DOHH2 (cell line): Measurements from ENCODE around the gene SAMD8.

Experiments
- H3F3A ChIP-seq: fragments of 200-600 bp; sonication (generic), shearing (Covaris generic); 2 replicates; pipeline ENCODE4 v1.6.0; 2016; ENCODE audit warnings: antibody characterized with exemption, mild to moderate bottlenecking; ENCODE audit not compliant: control insufficient read depth, insufficient read depth
- H3K27ac ChIP-seq: fragments of 200-600 bp; sonication (generic); 2 replicates; pipeline ENCODE4 v1.5.1; 2014; ENCODE audit warnings: low read depth, mild to moderate bottlenecking, low read length, moderate library complexity
- H3K27me3 ChIP-seq: fragments of 200-600 bp; sonication (generic); 2 replicates; pipeline ENCODE4 v1.6.1; 2014; ENCODE audit warnings: mild to moderate bottlenecking, low read length, mixed read lengths; ENCODE audit not compliant: control insufficient read depth
- H3K36me3 ChIP-seq: fragments of 200-600 bp; sonication (generic); 2 replicates; pipeline ENCODE4 v1.6.1; 2014; ENCODE audit warnings: mild to moderate bottlenecking, low read length, moderate library complexity, mixed read lengths; ENCODE audit not compliant: control insufficient read depth
- H3K4me1 ChIP-seq: fragments of 200-600 bp; sonication (generic); 2 replicates; pipeline ENCODE4 v1.6.1; 2014; ENCODE audit warnings: mild to moderate bottlenecking, low read length, mixed read lengths; ENCODE audit not compliant: control insufficient read depth
- H3K4me2 ChIP-seq: fragments of 200-600 bp; sonication (generic); 2 replicates; pipeline ENCODE4 v1.6.0; 2014; ENCODE audit warnings: mild to moderate bottlenecking, low read length, moderate library complexity
- H3K4me3 ChIP-seq: fragments of 200-600 bp; sonication (generic); 2 replicates; pipeline ENCODE4 v1.5.1; 2014; ENCODE audit warnings: mild to moderate bottlenecking, low read length, mixed read lengths
- H3K79me2 ChIP-seq: fragments of 200-600 bp; sonication (generic); 2 replicates; pipeline ENCODE4 v1.6.1; 2014; ENCODE audit warnings: mild to moderate bottlenecking, low read length, mixed read lengths; ENCODE audit not compliant: control insufficient read depth
- H3K9me2 ChIP-seq: fragments of 200-600 bp; sonication (generic); replicated peaks from 2 replicates; pipeline ENCODE4 v1.6.1; 2014; ENCODE audit warnings: mild to moderate bottlenecking, low read length, mixed read lengths; ENCODE audit not compliant: control insufficient read depth
- H3K9me3 ChIP-seq: fragments of 200-600 bp; sonication (generic); 2 replicates; pipeline ENCODE4 v1.6.1; 2014; ENCODE audit warnings: antibody characterized with exemption, low read length, mixed read lengths; ENCODE audit not compliant: control insufficient read depth, insufficient read depth
- H4K20me1 ChIP-seq: fragments of 200-600 bp; sonication (generic); 2 replicates; pipeline ENCODE4 v1.6.0; 2014; ENCODE audit warnings: low read depth, mild to moderate bottlenecking, antibody characterized with exemption, low read length, moderate library complexity; ENCODE audit not compliant: control insufficient read depth, insufficient read depth
- CTCF ChIP-seq: fragments of 200-600 bp; sonication (generic); IDR thresholded peaks from one replicate; pipeline ENCODE4 v1.5.1; 2014; ENCODE audit warnings: antibody characterized with exemption, mild to moderate bottlenecking, low read depth, low read length; ENCODE audit not compliant: poor library complexity, severe bottlenecking
- EZH2phosphoT487 ChIP-seq: fragments of 200-600 bp; sonication (generic); IDR thresholded peaks from 2 replicates; pipeline ENCODE4 v1.6.1; 2017; ENCODE audit warnings: borderline replicate concordance, mild to moderate bottlenecking, antibody characterized with exemption, low read length, moderate library complexity, mixed read lengths

The SAMD8 gene

DNA sequence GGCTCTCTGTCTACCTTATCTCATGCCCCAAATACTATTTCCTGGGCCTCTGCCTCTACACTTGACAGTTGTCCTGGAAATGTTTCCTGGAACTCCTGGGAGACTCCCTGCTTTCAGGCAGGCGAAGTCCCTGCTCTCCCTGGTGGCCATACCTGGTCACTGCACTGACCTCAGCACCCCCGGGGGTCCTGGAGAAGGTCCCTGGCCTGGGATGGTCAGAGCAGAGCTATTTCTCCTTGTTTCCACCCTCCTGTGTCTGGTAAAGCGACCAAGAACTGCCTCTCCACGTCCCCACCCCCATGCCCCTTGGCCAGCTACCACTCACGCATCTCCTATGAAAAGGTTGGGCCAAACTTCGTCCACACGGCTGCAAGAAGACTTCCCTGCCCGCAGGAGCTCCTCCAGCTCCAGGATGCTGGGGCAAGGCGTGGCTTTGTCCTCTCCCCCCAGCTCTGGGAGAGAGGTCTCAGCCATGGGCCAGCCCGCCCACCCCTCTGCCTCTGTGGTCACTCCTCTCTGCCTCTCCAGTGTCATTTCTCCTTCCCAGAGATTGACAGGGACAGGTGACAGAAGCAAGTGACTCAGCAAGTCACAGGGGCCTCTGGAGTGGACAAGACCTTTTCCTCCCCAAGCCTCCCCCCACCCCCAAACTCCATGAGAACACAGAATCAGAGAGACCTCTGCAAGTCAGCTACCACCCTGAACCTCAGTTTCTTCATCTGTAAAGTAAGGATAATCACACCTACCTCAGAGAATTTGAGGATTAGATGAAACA is 2.6 kb upstream of the SAMD8 start:
- H3K4me3 ChIP-seq = no peak overlapping the region
- H3K27ac ChIP-seq = no peak overlapping the region
- H3K27me3 ChIP-seq = no peaks in the 10 kb centered on the region
- peaks cover 32% of the 10 kb centered on the region for H3K79me2 ChIP-seq
- H3K9me2 ChIP-seq = no peaks in the 10 kb centered on the region
- no peaks in the 10 kb centered on the region for H3K9me3 ChIP-seq
- H4K20me1 ChIP-seq = 0 out of 2 replicates have a peak, but pooled peaks cover 5% of the 10 kb centered on the region
- no peak for TF ChIP-seq EZH2phosphoT487
- peak; percentile 55 for TF ChIP-seq CTCF
- peaks cover 11% of the 10 kb centered on the region; the same call in 1 of the 2 replicates for H3K36me3 ChIP-seq
- H3K4me2 ChIP-seq = no peak overlapping the region
- peaks cover 26% of the 10 kb centered on the region for H3F3A ChIP-seq
- peaks cover 27% of the 10 kb centered on the region for H3K4me1 ChIP-seq

GRCh38 chr10:75109459-75109778 is 2.0 kb upstream of the SAMD8 start:
- Histone ChIP-seq H3K4me3 (no peak overlapping the region), H3K27me3 (no peaks in the 10 kb centered on the region), H3K79me2 (peaks cover 37% of the 10 kb centered on the region), H3K9me3 (no peaks in the 10 kb centered on the region), H4K20me1 (0 out of 2 replicates have a peak, but pooled peaks cover 5% of the 10 kb centered on the region), H3K9me2 (no peaks in the 10 kb centered on the region), H3F3A (peaks cover 26% of the 10 kb centered on the region), H3K36me3 (peaks cover 11% of the 10 kb centered on the region; the same call in 1 of the 2 replicates), H3K27ac (no peak overlapping the region), H3K4me1 (peaks cover 27% of the 10 kb centered on the region), H3K4me2 (no peak overlapping the region)
- TF ChIP-seq CTCF (no peak), EZH2phosphoT487 (no peak)

- Histone ChIP-seq H3K9me3 (no peaks in the 10 kb centered on the region), H3K27me3 (no peaks in the 10 kb centered on the region), H3F3A (peaks cover 26% of the 10 kb centered on the region), H4K20me1 (peaks cover 7% of the 10 kb centered on the region; the same call in 1 of the 2 replicates), H3K4me3 (peak overlapping the region; percentile 85), H3K9me2 (no peaks in the 10 kb centered on the region), H3K79me2 (peaks cover 44% of the 10 kb centered on the region), H3K27ac (peak overlapping the region; percentile 87), H3K4me2 (peak overlapping the region; percentile 73), H3K36me3 (peaks cover 13% of the 10 kb centered on the region), H3K4me1 (peaks cover 27% of the 10 kb centered on the region)
- TF ChIP-seq CTCF (no peak), EZH2phosphoT487 (no peak)
Observed at GRCh38 chr10:75110006-75110632, 1.3 kb upstream of the SAMD8 start.
